ENCODE measurements around the gene IER5.
A peak's percentile ranks its signal among the peaks of the same experiment; 100 is the strongest.
"Not testable (repeated sequence)": the region's sequence is repeated elsewhere in the genome, so short reads cannot be mapped to it uniquely, and the experiment has no call there.

IER5 gene

GRCh38 chr1:181099152-181100014, 10.9 kb downstream of the IER5 start:
- peak; percentile 69 for DNase-seq

DNA sequence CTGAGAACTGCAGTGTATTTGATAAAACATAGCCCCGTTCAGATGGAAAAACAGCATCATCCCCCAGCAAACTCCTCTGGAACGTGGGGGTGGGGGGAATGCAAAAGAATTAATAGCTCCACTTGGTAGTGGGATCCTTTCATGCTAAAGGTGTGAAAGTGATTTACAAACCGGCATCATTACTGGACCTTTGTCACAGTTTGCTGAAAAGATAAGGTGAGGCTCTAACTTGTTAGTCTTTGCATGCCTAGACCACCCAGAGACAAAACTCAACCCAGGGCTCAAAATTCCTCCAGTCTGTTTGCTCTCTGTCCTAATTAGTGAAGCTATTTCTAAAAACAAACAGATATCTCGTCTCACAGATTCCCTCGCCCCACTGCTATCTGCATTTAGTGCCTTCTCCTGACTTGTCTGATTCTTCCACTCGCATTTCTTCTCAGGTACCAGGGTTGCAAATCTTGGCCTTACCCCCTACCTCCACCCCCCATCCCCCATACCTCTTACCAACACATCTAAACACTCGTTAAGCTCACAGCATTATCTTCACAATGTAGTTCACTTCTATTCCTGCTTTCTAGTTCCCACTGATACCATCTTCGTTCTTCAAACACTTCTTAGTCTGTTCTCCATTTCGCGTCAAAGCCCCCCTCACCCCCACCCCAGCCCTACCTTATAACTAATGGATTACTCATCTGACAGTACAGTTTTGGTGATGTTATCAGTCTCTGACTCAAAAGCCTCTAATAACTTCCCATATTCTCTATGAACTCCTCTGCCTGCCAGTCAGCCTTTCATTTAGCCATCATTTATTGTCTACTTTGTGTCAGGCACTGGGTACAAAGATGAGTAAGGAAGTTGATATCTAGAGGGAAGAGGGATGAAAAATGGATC, 11.8 kb downstream of the IER5 start:
- DNase-seq: no peak

DNA sequence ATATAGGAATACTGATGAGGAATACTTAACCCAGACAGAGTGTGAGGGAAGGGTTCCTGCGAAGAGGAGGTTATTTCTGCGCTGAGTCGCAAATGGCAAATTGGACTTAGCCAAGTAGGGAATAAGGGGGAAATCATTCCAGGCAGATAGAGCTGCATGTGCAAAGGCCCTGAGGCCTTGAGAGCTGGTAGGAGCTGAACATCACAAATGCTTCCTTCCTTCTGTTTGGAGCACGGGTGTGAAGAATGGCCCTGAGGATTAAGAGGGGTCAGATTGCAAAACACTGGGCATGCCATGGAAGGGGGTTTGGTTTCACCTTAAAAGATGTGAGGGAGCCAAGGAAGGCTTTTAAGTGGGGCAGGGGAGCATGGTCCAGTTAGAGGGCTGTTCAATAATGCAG, 12.4 kb downstream of the IER5 start:
- DNase-seq: no peak

DNA sequence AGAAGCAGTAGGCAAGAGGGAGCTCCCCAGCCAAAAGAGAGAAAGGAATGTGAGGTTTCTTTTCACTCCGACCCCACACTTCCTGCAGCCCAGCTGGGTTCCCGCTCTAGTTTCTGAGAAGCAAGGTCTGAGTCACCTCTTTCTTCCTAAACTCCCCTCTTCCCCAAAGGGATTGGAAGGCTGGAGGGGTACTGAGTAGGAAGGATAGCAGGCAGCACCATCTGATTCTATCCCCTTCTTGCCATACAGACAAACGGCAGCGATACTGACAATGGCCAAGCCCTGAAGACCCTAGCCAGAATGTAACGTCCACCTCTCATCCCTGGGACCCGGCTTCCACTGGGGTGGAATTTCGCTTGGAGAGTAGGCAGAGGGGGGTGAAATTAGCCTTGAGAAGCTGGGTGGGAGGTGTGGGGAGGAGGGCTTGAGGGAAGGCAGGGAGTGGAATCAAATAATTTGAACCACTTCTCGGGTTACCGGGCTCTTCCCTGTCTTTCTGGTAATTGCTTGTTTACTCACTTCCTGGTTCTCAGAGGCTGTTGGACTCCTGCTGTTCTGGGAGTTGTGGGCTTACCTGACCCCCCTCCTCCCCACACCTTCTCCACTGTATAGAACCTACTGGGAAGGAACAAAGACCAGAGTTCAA, 13.2 kb downstream of the IER5 start:
- peak; percentile 50 for DNase-seq

GRCh38 chr1:181102841-181103240, 14.3 kb downstream of the IER5 start:
- no peak for DNase-seq

DNA sequence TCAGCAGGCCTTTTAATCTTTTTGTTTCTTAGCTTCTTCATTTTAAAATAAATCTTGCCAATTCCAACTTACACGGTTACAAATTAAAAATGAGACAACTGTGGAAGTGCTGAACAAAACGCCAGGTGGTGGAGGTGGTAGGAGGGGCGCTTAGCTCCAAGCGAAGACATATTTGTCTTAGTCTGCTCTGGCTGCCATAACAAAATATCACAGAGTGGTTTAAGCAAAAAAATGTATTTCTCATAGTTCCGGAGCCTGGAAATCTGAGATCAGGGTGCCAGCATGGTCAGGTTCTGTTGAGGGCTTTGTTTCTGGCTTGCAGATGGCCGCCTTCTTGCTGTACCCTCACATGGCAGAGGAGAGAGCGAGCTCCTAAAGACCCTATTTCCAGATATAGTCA, 14.9 kb downstream of the IER5 start:
- DNase-seq: no peak

DNA sequence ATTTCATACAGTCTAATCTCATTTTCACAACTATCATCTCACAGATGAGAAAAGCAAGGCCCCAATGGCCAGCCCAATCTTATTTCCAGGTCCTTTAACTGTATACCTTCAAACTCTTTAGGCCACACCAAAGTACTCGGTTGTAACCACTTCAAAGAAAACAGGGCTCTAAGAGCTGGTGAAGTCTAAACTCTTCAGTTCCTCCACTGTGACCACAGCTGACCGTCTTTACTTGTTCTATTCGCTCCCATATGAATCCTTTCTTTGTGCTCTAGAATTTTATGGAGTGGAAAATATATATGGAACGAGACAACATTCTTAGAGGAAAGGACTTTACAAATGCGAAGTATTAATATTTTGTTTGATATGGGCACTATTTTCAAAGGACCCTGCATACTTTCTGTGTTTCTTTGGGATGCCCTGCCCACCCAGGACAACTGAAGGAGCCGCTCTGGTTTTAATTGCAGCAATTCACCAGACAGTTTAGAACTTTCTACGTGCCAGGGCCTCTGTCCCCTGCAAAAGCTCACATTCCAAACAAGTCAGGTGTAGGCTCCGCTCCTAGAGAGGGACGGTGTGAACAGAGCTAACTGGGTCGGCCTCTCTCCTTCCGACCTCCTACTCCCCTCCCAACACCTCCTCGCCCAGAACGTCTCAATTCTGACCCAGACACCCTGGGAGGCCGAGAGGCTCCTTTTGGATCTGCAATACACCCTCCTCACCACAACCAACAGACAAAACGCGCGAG, 15.7 kb downstream of the IER5 start:
- no peak for DNase-seq

- peak; percentile 60 for DNase-seq
These were observed 16.3 kb downstream of the IER5 start for GRCh38 chr1:181104790-181105133.

DNA sequence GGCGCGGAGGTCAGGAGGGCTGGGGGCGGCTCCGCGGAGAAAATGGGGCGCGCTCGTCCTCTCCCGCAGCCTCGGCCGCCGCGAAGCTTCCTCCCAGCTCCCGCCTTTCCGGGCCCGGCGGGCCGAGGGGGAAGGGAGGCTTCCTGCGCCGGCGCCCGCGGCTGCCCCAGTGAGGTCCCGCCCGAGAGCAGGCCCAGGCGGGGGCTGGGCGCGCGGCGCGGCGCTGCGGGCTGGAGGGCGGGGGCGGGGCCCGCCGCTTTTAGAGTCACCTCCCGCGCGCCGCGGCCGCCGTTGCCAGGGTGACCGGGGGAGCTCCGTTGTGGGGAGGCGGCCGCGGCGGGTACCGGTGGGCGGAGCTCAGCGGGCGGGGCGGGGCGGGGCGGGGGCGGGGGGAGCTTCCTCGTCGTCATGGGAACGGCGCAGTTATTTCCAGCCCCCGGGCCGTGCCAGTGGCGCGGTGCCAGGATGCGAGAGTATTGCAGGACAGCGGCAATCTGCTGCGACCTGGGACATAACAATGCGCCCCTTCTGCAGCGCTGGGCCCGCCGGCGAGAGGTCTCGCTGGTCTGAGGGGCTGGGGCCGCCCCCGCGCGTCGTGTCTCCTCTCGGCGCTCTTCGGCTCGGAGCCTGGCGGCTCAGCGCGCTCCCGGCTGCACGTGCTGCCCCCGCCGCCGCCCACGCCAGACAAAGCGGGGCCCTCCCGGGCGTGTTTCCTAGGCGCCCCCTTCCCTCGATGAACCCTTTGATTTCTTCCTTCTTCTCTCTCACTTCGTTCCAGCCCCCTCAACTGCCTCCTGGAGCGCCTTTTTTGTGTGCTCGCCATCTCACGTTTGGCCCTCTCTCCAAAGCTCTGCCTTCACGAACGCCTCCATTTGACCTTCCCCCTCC, 16.9 kb downstream of the IER5 start:
- DNase-seq: peak; percentile 85

GRCh38 chr1:181106022-181106312, 17.5 kb downstream of the IER5 start:
- DNase-seq: no peak

DNA sequence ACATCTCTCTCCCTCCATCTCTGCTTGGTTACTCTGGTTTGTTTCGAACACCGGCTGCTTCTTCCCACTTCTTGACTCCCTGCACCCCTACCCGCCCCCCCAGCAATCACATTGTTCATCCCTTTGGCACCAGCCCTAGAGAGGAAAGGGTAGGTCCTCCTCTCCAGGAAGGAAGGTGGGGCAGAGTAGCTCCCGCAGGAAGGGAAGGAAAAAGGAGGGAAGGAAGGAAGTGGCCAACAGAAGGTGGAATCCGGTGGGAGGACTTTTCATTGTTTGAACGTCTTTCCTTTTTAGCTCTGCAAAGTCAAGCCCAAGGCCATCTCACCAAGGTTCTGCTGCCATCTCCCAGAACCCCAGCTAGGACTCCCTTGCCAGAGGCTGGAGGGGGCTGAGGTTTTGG, 18.0 kb downstream of the IER5 start:
- DNase-seq: no peak

GRCh38 chr1:181107711-181108110, 19.2 kb downstream of the IER5 start:
- DNase-seq: no peak

DNA sequence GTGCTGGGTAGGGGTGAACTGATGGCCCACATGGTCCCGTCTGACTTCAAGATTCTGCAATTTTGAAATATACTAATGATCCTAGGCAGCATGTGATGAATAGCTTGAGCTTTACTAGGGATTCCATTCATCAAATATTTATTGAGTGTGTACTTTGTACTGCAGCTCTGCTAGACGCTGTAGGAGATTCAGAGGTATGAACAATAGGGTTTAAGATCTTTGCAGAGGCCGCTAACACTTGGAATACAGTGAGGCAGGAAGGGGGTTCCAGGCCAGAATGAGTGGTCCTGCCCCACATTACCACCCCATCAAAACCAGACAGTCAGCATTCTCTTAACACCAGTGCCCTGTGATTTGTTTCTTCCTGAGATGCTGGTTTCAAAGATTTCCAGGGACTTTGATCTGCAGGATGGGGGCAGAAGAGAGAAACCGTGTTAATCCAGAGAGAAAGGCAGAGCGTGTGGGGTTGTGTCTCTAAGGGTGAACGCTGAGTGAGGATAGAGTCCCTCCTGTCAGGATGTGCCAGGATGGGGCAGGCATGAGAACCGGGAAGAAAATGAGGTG, 19.9 kb downstream of the IER5 start:
- no peak for DNase-seq

GRCh38 chr1:181110013-181110412, 21.5 kb downstream of the IER5 start:
- no peak for DNase-seq

- DNase-seq: no peak
These were observed 23.1 kb downstream of the IER5 start for GRCh38 chr1:181111559-181111958.

- no peak for DNase-seq
These were observed 23.8 kb downstream of the IER5 start for GRCh38 chr1:181112071-181112929.

GRCh38 chr1:181113059-181113641, 24.6 kb downstream of the IER5 start:
- no peak for DNase-seq

DNA sequence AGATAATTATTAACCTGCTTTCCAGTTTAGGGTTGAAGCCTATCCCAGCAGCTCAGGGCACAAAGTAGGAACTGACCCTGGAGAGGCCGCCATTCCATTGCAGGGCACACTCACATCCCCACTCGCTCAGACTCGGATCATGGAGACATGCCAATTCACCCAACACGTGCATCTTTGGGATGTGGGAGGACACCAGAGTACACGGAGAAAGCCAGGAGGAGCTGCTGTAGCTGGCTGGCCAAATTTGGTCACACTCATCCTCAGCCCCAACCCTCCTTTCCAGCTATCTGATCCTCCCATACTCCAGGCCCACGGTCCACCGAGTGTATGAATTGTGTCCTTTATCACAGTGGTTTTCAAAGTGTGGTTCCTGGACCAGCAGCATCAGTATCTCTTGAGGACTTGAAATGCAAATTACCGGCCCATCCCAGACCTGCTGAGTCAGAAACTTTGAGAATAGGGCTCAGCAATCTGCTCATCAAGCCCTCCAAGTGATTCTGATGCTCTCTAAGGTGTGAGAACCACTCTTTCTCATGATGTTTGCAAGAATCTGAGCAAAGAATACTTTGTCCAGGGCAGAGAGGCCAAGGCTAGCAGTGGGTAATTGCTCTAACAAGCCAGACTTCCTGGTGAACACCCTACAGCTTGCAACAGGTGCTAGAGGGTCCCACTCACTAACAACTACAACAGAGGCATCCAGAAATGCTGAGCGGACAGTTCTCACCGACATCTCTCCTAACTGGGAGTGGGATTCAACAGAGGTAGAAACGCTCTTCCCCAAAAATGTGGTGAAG, 26.3 kb downstream of the IER5 start:
- no peak for DNase-seq

DNA sequence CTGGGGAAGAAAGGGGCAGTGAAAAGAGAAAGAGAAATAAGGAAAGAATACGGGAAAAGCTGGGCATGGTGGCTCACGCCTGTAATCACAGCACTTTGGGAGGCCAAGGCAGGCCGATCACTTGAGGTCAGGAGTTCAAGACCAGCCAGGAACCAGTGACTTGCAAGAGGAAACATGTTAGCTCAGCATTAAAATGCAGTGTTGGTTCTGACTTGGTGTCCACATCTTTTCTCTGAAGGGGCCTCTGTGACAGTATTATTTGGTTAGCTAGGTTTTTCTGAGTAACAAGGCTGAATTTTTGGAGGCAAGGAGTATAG, 26.8 kb downstream of the IER5 start:
- DNase-seq: no peak

DNA sequence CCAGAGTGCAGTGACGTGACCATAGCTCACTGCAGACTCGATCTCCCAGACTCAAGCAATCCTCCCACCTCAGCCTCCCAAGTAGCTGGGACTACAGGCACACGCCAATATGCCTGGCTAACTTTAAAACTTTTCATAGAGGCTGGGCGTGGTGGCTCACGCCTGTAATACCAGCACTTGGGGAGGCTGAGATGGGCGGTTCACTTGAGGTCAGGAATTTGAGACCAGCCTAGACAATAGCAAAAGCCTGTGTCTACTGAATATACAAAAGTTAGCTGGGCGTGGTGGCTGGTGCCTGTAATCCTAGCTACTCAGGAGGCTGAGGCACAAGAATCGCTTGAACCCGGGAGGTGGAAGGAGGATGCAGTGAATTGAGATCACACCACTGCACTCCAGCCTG, 27.5 kb downstream of the IER5 start:
- DNase-seq: not testable (repeated sequence)

Data from DMS79 (cell line).